ENCODE results near the gene CSPG4.

DNA sequence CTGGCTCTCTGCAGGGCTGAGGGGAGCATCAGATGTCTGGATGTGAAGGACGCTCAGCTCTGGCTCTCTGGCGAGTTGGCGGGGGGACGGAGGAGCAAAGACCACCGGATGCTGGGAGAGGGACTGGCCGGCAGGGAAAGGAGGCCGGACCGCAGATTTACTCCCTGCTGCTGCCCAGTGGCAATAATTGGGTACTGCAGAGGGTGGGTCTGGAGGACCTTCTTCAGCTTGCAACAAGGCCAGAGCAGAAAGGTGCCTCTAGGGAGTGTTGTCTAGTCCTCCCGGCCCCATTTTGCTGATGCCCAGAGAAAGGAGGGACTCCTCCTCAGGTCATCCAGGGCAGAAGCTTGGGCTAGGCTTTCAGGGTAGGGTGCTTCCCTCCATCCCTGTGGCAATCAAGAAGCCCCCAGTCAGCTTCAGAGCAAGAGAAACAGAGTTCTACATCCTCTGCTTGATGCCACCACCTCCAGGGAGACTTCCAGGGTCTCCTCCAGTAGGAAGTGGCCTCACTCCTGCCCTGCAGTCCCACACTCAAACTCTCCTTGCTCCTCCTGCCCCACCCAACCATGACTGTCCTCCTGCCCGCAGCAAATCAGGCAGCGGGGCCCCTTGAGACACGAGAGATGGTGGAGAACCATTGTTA, 20.3 kb upstream of the CSPG4 start:
- TF ChIP-seq, protein P1, sequence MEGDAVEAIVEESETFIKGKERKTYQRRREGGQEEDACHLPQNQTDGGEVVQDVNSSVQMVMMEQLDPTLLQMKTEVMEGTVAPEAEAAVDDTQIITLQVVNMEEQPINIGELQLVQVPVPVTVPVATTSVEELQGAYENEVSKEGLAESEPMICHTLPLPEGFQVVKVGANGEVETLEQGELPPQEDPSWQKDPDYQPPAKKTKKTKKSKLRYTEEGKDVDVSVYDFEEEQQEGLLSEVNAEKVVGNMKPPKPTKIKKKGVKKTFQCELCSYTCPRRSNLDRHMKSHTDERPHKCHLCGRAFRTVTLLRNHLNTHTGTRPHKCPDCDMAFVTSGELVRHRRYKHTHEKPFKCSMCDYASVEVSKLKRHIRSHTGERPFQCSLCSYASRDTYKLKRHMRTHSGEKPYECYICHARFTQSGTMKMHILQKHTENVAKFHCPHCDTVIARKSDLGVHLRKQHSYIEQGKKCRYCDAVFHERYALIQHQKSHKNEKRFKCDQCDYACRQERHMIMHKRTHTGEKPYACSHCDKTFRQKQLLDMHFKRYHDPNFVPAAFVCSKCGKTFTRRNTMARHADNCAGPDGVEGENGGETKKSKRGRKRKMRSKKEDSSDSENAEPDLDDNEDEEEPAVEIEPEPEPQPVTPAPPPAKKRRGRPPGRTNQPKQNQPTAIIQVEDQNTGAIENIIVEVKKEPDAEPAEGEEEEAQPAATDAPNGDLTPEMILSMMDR (IDR thresholded peaks at IDR 0.05; ENCODE audit: extremely low read depth in 1 of 2, insufficient read depth in 1 of 2, low read depth in 1 of 2, low read length in 2 of 2), result peak; percentile 67 to 85
- TF ChIP-seq JUN (IDR thresholded peaks at IDR 0.05; ENCODE audit: borderline replicate concordance, insufficient read depth, insufficient read length, low read depth) (no peak), POLR2AphosphoS5 (IDR thresholded peaks at IDR 0.05; ENCODE audit: insufficient read depth, low read depth, low read length) (no peak)
